ENCODE results near the gene CTNNBIP1.

CTNNBIP1 gene

DNA sequence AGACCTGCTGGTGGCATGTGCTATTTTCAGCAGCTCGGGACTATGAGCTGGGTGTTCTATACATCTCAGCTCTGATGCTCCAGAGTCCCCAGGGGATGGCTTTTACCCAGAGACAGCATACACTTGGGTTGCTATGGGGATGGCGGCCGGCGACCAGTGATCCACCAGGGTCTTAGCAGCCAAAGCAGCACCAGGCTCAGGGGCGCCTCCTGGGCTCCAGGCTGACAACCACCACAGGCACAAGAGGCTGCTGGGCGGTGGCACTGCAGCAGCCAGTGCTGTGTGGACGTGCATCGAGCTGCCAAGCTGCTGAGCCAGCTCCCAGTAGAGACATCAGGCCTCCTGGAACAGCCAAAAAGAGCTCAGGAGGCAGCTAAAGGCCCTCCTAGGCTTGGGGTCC is 48.7 kb downstream of the CTNNBIP1 start:
- in situ Hi-C loops (cut with MboI; ENCODE audit: low pct_unique_long_range_greater_than_20kb, low sequenced_read_pairs, unreplicated experiment) = loop anchor here (25.0 kb wide), 1 partner anchor 224 kb away; no protein-coding TSS in a partner anchor
- DNase-seq (ENCODE audit: low spot score) = no peak
- TF ChIP-seq, protein P1, sequence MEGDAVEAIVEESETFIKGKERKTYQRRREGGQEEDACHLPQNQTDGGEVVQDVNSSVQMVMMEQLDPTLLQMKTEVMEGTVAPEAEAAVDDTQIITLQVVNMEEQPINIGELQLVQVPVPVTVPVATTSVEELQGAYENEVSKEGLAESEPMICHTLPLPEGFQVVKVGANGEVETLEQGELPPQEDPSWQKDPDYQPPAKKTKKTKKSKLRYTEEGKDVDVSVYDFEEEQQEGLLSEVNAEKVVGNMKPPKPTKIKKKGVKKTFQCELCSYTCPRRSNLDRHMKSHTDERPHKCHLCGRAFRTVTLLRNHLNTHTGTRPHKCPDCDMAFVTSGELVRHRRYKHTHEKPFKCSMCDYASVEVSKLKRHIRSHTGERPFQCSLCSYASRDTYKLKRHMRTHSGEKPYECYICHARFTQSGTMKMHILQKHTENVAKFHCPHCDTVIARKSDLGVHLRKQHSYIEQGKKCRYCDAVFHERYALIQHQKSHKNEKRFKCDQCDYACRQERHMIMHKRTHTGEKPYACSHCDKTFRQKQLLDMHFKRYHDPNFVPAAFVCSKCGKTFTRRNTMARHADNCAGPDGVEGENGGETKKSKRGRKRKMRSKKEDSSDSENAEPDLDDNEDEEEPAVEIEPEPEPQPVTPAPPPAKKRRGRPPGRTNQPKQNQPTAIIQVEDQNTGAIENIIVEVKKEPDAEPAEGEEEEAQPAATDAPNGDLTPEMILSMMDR (IDR thresholded peaks at IDR 0.05; ENCODE audit: extremely low read depth, insufficient read depth, missing control alignments) = no peak

GRCh38 chr1:9860887-9861286 is 49.2 kb downstream of the CTNNBIP1 start:
- DNase-seq (ENCODE audit: low spot score) = no peak
- TF ChIP-seq, protein P1 (IDR thresholded peaks at IDR 0.05; ENCODE audit: extremely low read depth, insufficient read depth, missing control alignments) = no peak
- in situ Hi-C loops (cut with MboI; ENCODE audit: low pct_unique_long_range_greater_than_20kb, low sequenced_read_pairs, unreplicated experiment) = loop anchor here (25.0 kb wide), 1 partner anchor 224 kb away; no protein-coding TSS in a partner anchor

- TF ChIP-seq, protein P1 (IDR thresholded peaks at IDR 0.05; ENCODE audit: extremely low read depth, insufficient read depth, missing control alignments) = no peak
- in situ Hi-C loops (cut with MboI; ENCODE audit: low pct_unique_long_range_greater_than_20kb, low sequenced_read_pairs, unreplicated experiment) = loop anchor here (25.0 kb wide), 1 partner anchor 222 kb away; no protein-coding TSS in a partner anchor
- DNase-seq (ENCODE audit: low spot score) = no peak
Observed at GRCh38 chr1:9859281-9860014, 50.6 kb downstream of the CTNNBIP1 start.

DNA sequence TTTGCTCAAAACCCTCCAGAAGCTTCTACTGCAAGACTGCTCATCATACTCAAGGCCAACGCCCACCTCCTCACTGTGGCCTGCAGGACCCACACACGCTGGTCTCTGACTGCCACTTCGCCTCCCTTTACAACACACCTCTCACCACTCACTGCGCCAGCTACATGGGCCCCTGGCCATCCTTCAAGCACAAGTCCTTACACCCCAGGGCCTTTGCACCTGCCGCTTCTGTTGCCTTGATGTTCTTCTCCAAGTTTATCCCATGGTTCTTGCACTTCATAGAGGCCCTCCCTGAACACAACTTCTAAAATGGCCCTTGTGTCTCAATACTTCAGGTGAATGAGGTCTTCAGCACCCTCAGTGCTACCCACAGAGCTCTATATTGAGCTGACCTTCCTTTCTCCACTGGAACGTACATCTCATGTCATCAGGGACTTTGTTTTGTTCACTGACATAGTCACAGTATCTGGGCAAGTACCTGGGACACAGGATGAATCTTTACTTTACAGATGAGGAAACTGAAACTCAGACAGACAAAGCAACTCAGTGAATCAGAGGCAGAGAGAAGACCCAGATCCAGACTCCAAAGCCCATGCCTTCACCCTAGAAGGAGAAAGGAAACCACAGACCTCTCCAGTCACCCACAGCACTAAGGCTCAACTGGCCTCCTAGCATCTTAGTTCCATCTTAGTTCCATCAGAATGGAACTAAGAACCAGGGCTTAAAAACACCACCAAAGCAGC is 51.6 kb downstream of the CTNNBIP1 start:
- TF ChIP-seq, protein P1 (IDR thresholded peaks at IDR 0.05; ENCODE audit: extremely low read depth, insufficient read depth, missing control alignments) = no peak
- no peak for DNase-seq (ENCODE audit: low spot score)
- in situ Hi-C loops (cut with MboI; ENCODE audit: low pct_unique_long_range_greater_than_20kb, low sequenced_read_pairs, unreplicated experiment) = loop anchor here (25.0 kb wide), 1 partner anchor 221 kb away; no protein-coding TSS in a partner anchor

DNA sequence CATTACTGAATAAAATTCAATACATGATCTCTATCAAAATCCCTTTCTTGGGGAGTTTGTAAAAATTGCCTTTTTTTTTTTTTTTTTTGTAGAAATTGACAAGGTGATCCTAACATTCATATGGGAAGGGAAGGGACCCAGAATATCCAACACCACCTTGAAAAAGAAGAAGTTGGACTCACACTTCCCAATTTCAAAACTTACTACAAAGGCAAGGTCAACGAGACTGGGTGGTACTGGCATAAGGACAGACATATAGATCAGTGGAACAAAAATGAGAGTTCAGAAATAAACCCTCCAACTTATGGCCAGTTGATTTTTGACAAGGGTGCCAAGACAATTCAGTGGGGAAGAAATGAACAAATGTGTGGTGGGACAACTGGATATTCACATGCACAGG is 54.9 kb downstream of the CTNNBIP1 start:
- no peak for DNase-seq (ENCODE audit: low spot score)
- TF ChIP-seq, protein P1 (IDR thresholded peaks at IDR 0.05; ENCODE audit: extremely low read depth, insufficient read depth, missing control alignments) = no peak
- in situ Hi-C loops (cut with MboI; ENCODE audit: low pct_unique_long_range_greater_than_20kb, low sequenced_read_pairs, unreplicated experiment) = loop anchor here (25.0 kb wide), 1 partner anchor 218 kb away; no protein-coding TSS in a partner anchor

- in situ Hi-C loops (cut with MboI; ENCODE audit: low pct_unique_long_range_greater_than_20kb, low sequenced_read_pairs, unreplicated experiment) = loop anchor here (25.0 kb wide), 1 partner anchor 216 kb away; no protein-coding TSS in a partner anchor
Observed at GRCh38 chr1:9853249-9853595, 56.8 kb downstream of the CTNNBIP1 start.

More at GRCh38 chr1:9853249-9853595, 56.8 kb downstream of the CTNNBIP1 start:
- no peak for DNase-seq (ENCODE audit: low spot score)
- TF ChIP-seq, protein P1 (IDR thresholded peaks at IDR 0.05; ENCODE audit: extremely low read depth, insufficient read depth, missing control alignments) = no peak
